ENCODE results near the gene MAGI1.

The MAGI1 gene

GRCh38 chr3:65636326-65636725, 402.4 kb downstream of the MAGI1 start:
- no peak overlapping the region for H3K27ac ChIP-seq (ENCODE audit: low read length, poor library complexity, severe bottlenecking)
- H3K4ac ChIP-seq (ENCODE audit: low read depth in 1 of 2, low read length in 2 of 2): no peak overlapping the region
- H3K14ac ChIP-seq (ENCODE audit: low read length in 2 of 2): no peak overlapping the region
- H3K9me3 ChIP-seq (ENCODE audit: control insufficient read depth, low read length): no peaks in the 10 kb centered on the region
- WGBS: 67% methylated on average over 2 of the region's 3 CpGs
- H4K91ac ChIP-seq (ENCODE audit: low read length): no peak overlapping the region
- no peaks in the 10 kb centered on the region for H3K36me3 ChIP-seq (ENCODE audit: control insufficient read depth in 1 of 2, insufficient read depth in 2 of 2, low read depth in 1 of 2, low read length in 2 of 2)
- DNase-seq: no peak
- H4K8ac ChIP-seq (ENCODE audit: low read length): no peak overlapping the region
- H3K18ac ChIP-seq (ENCODE audit: low read depth in 1 of 2, low read length in 2 of 2): no peak overlapping the region
- H2BK12ac ChIP-seq (ENCODE audit: low read length in 2 of 2): no peak overlapping the region
- no peak overlapping the region for H2BK120ac ChIP-seq (ENCODE audit: low read depth, low read length)
- H3K9ac ChIP-seq (ENCODE audit: low read length): no peak overlapping the region
- H3K4me2 ChIP-seq (ENCODE audit: low read length, poor library complexity, severe bottlenecking): no peak overlapping the region
- no peaks in the 10 kb centered on the region for H3K4me1 ChIP-seq (ENCODE audit: control insufficient read depth, insufficient read depth, low read depth, low read length)
- H3K79me1 ChIP-seq (replicated peaks; ENCODE audit: low read length, poor library complexity, severe bottlenecking): peaks cover 12% of the 10 kb centered on the region
- no peak overlapping the region for H2AFZ ChIP-seq (ENCODE audit: low read depth, low read length)
- H2BK15ac ChIP-seq (ENCODE audit: low read depth, poor library complexity, severe bottlenecking): no peak overlapping the region
- H2AK5ac ChIP-seq (ENCODE audit: low read length, severe bottlenecking): no peak overlapping the region
- H2BK5ac ChIP-seq (ENCODE audit: low read depth, low read length, poor library complexity, severe bottlenecking): no peak overlapping the region
- H3K4me3 ChIP-seq (ENCODE audit: insufficient read depth in 1 of 2, low read depth in 1 of 2, low read length in 2 of 2): no peak overlapping the region
- H3K27me3 ChIP-seq (ENCODE audit: control insufficient read depth in 1 of 2, insufficient read depth in 1 of 2, low read length in 2 of 2): no peaks in the 10 kb centered on the region
- no peak overlapping the region for H3K23ac ChIP-seq (ENCODE audit: low read length in 2 of 2)

- Histone ChIP-seq H2AFZ (ENCODE audit: low read depth, low read length) (no peak overlapping the region), H3K27ac (ENCODE audit: low read length, poor library complexity, severe bottlenecking) (no peak overlapping the region), H3K27me3 (ENCODE audit: control insufficient read depth in 1 of 2, insufficient read depth in 1 of 2, low read length in 2 of 2) (no peaks in the 10 kb centered on the region), H3K23ac (ENCODE audit: low read length in 2 of 2) (no peak overlapping the region), H3K4me1 (ENCODE audit: control insufficient read depth, insufficient read depth, low read depth, low read length) (no peaks in the 10 kb centered on the region), H3K9me3 (ENCODE audit: control insufficient read depth, low read length) (no peaks in the 10 kb centered on the region), H2BK5ac (ENCODE audit: low read depth, low read length, poor library complexity, severe bottlenecking) (no peak overlapping the region), H2BK120ac (ENCODE audit: low read depth, low read length) (no peak overlapping the region), H3K9ac (ENCODE audit: low read length) (no peak overlapping the region), H3K4me3 (ENCODE audit: insufficient read depth in 1 of 2, low read depth in 1 of 2, low read length in 2 of 2) (no peak overlapping the region), H2AK5ac (ENCODE audit: low read length, severe bottlenecking) (no peak overlapping the region), H2BK15ac (ENCODE audit: low read depth, poor library complexity, severe bottlenecking) (no peak overlapping the region), H3K18ac (ENCODE audit: low read depth in 1 of 2, low read length in 2 of 2) (no peak overlapping the region), H2BK12ac (ENCODE audit: low read length in 2 of 2) (no peak overlapping the region), H4K91ac (ENCODE audit: low read length) (no peak overlapping the region), H4K8ac (ENCODE audit: low read length) (no peak overlapping the region), H3K79me1 (replicated peaks; ENCODE audit: low read length, poor library complexity, severe bottlenecking) (peaks cover 11% of the 10 kb centered on the region), H3K36me3 (ENCODE audit: control insufficient read depth in 1 of 2, insufficient read depth in 2 of 2, low read depth in 1 of 2, low read length in 2 of 2) (no peaks in the 10 kb centered on the region), H3K14ac (ENCODE audit: low read length in 2 of 2) (no peak overlapping the region), H3K4ac (ENCODE audit: low read depth in 1 of 2, low read length in 2 of 2) (no peak overlapping the region), H3K4me2 (ENCODE audit: low read length, poor library complexity, severe bottlenecking) (no peak overlapping the region)
- 94% methylated on average over 1 of the region's 2 CpGs for WGBS
- no peak for DNase-seq
These were observed 403.1 kb downstream of the MAGI1 start for GRCh38 chr3:65635657-65636056.

- Histone ChIP-seq H4K91ac (ENCODE audit: low read length) (no peak overlapping the region), H3K27me3 (ENCODE audit: control insufficient read depth in 1 of 2, insufficient read depth in 1 of 2, low read length in 2 of 2) (no peaks in the 10 kb centered on the region), H3K27ac (ENCODE audit: low read length, poor library complexity, severe bottlenecking) (no peak overlapping the region), H3K18ac (ENCODE audit: low read depth in 1 of 2, low read length in 2 of 2) (peak overlapping the region in 1 of 2 experiments; percentile 62), H3K79me1 (replicated peaks; ENCODE audit: low read length, poor library complexity, severe bottlenecking) (peaks cover 9% of the 10 kb centered on the region), H2BK5ac (ENCODE audit: low read depth, low read length, poor library complexity, severe bottlenecking) (no peak overlapping the region), H2AFZ (ENCODE audit: low read depth, low read length) (no peak overlapping the region), H2BK12ac (ENCODE audit: low read length in 2 of 2) (no peak overlapping the region), H3K23ac (ENCODE audit: low read length in 2 of 2) (no peak overlapping the region), H3K9me3 (ENCODE audit: control insufficient read depth, low read length) (no peaks in the 10 kb centered on the region), H3K4me2 (ENCODE audit: low read length, poor library complexity, severe bottlenecking) (no peak overlapping the region), H2BK120ac (ENCODE audit: low read depth, low read length) (no peak overlapping the region), H2BK15ac (ENCODE audit: low read depth, poor library complexity, severe bottlenecking) (no peak overlapping the region), H3K14ac (ENCODE audit: low read length in 2 of 2) (no peak overlapping the region), H2AK5ac (ENCODE audit: low read length, severe bottlenecking) (no peak overlapping the region), H4K8ac (ENCODE audit: low read length) (no peak overlapping the region), H3K4ac (ENCODE audit: low read depth in 1 of 2, low read length in 2 of 2) (no peak overlapping the region), H3K9ac (ENCODE audit: low read length) (no peak overlapping the region), H3K4me3 (ENCODE audit: insufficient read depth in 1 of 2, low read depth in 1 of 2, low read length in 2 of 2) (no peak overlapping the region), H3K4me1 (ENCODE audit: control insufficient read depth, insufficient read depth, low read depth, low read length) (no peaks in the 10 kb centered on the region), H3K36me3 (ENCODE audit: control insufficient read depth in 1 of 2, insufficient read depth in 2 of 2, low read depth in 1 of 2, low read length in 2 of 2) (no peaks in the 10 kb centered on the region)
- WGBS: 52% methylated on average over 2 of the region's 7 CpGs
- DNase-seq: peak; percentile 8
These were observed 405.6 kb downstream of the MAGI1 start for GRCh38 chr3:65633018-65633638.

GRCh38 chr3:65632414-65632813, 406.3 kb downstream of the MAGI1 start:
- DNase-seq: peak; percentile 3
- H3K18ac ChIP-seq (ENCODE audit: low read depth in 1 of 2, low read length in 2 of 2): no peak overlapping the region
- peaks cover 9% of the 10 kb centered on the region for H3K79me1 ChIP-seq (replicated peaks; ENCODE audit: low read length, poor library complexity, severe bottlenecking)

More at GRCh38 chr3:65632414-65632813, 406.3 kb downstream of the MAGI1 start:
- no peaks in the 10 kb centered on the region for H3K27me3 ChIP-seq (ENCODE audit: control insufficient read depth in 1 of 2, insufficient read depth in 1 of 2, low read length in 2 of 2)
- no peak overlapping the region for H3K4me2 ChIP-seq (ENCODE audit: low read length, poor library complexity, severe bottlenecking)
- no peak overlapping the region for H3K4me3 ChIP-seq (ENCODE audit: insufficient read depth in 1 of 2, low read depth in 1 of 2, low read length in 2 of 2)
- H3K9me3 ChIP-seq (ENCODE audit: control insufficient read depth, low read length): no peaks in the 10 kb centered on the region
- H2BK120ac ChIP-seq (ENCODE audit: low read depth, low read length): no peak overlapping the region
- no peak overlapping the region for H3K4ac ChIP-seq (ENCODE audit: low read depth in 1 of 2, low read length in 2 of 2)
- H3K27ac ChIP-seq (ENCODE audit: low read length, poor library complexity, severe bottlenecking): no peak overlapping the region
- no peaks in the 10 kb centered on the region for H3K4me1 ChIP-seq (ENCODE audit: control insufficient read depth, insufficient read depth, low read depth, low read length)
- H4K8ac ChIP-seq (ENCODE audit: low read length): no peak overlapping the region
- H2BK5ac ChIP-seq (ENCODE audit: low read depth, low read length, poor library complexity, severe bottlenecking): no peak overlapping the region
- no peaks in the 10 kb centered on the region for H3K36me3 ChIP-seq (ENCODE audit: control insufficient read depth in 1 of 2, insufficient read depth in 2 of 2, low read depth in 1 of 2, low read length in 2 of 2)
- no peak overlapping the region for H2AFZ ChIP-seq (ENCODE audit: low read depth, low read length)
- no peak overlapping the region for H2BK12ac ChIP-seq (ENCODE audit: low read length in 2 of 2)
- no peak overlapping the region for H3K9ac ChIP-seq (ENCODE audit: low read length)
- no peak overlapping the region for H3K14ac ChIP-seq (ENCODE audit: low read length in 2 of 2)
- no peak overlapping the region for H2BK15ac ChIP-seq (ENCODE audit: low read depth, poor library complexity, severe bottlenecking)
- H4K91ac ChIP-seq (ENCODE audit: low read length): no peak overlapping the region
- H2AK5ac ChIP-seq (ENCODE audit: low read length, severe bottlenecking): no peak overlapping the region
- H3K23ac ChIP-seq (ENCODE audit: low read length in 2 of 2): no peak overlapping the region
